HG02943 (cell line): ENCODE data around the gene URM1.

ENCODE experiments used
- ATAC-seq: cut with Tn5 transposase; IDR thresholded peaks from one replicate; pipeline ENCODE4 v1.9.1; 2021; ENCODE audit warnings: mild to moderate bottlenecking, low read depth, moderate library complexity; ENCODE audit not compliant: unreplicated experiment

URM1 gene

DNA sequence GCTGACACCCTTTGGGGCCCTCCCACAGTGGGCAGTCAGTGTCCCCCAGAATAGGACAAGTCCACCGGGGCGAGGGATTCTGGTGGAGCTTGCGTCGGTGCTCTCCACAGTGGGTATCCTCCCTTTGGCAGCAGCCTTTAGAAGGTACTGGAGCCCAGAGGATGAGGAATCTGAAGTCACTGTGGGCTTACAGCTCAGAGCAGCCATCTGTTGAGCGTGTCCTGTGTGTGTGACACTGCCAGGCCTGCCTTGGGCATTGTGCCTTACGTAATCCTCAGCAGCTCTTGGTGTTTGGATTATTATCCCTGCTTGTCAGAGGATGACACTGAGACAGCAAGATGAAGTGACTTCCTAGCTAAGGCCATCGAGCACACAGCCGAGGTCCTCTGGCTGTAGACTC, 12.6 kb downstream of the URM1 start:
- no peak for ATAC-seq

DNA sequence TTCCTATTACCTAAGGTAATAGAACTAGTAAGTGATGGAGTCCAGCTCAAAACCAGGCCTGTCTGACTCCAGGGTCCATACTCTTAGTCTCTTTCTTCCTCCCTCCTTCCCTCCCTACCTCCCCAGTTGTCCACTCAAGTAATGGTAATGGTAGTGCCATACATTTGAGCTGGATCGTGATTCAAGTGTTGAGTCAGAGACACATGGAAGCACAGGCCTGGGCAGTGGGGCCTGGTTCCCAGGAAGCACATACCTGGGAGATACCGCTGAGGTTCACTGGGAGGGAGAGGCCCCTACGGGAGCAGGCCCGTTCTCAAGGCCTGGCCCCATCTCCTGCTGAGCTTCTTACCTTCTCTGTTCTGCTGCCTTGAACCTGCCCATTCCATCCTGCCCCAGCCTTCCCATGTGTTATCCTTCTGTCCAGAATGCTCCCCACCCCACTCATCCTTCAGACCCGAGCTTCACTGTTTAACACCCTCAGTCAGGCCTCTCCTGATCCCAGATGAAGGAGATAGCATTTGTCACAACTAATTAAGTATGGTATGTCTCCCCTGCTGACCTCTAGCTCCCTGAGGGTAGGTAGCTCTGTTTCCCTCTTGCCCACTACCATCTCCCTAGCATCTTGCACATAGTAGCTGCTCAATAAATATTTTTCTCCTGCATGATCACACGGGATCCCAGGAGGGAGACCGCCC, 13.8 kb downstream of the URM1 start:
- no peak for ATAC-seq

DNA sequence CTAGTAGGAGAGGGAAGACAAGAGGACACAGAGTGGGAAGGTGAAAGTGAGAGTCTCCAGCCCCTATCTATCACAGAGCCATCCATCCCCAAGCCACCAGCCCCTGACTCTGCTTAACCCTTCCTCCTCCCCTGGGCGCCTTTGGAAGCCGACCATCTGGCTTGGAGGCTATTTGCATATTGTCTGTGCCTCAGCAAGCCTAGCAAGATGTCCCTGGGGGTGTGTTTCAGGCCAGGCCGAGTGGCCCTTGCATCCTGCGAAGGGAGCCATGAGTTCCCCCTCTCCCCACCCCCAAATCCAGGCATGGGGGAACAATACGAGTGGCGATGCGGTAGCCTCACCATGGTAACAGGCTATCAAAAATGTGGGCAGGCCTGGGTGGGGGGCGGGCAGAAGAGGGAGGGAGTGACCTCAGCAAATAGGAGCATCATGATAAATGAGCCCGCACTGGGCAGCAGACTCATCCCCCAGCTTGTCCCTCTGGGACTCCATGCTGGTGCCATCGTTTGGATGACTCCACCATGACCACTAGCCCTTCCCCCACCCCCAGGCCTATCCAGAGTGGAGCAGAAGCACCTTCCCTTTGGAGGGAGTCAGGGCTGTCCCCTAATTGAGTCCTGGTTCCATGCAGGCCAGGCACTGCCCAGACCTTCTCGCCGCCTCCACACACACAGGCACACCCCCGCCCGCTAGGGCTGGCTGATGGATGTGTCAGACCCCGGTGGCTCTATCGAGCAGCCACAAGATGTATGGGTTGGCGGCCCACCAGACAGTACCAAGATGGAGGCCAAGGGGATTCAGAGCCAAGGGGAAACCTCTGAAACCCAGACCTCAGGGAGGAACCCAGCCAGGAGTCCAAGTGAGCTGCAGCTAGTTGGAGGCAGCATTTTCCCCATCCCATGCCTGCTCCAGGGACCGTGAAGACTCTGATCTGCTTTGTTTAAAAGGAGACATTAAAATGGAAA, 14.6 kb downstream of the URM1 start:
- no peak for ATAC-seq

DNA sequence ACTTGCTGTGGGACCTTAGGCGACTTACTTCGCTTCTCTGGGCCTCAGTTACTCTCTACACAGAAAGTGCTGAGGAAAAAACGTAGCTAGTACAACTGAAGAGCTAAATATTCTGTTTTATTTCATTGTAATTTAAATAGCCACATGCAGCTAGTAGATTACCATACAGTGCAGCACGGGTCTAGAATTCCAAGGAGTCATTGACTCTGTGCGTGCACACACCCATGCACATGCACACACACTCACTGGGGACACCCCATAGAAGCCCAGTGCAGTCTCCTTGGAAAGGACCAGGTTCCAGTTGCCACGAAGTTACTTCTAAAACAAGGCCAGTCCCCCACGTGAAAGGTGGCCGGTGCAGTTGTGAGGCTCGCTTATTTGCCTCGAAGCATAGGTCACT, 17.0 kb downstream of the URM1 start:
- ATAC-seq: no peak

DNA sequence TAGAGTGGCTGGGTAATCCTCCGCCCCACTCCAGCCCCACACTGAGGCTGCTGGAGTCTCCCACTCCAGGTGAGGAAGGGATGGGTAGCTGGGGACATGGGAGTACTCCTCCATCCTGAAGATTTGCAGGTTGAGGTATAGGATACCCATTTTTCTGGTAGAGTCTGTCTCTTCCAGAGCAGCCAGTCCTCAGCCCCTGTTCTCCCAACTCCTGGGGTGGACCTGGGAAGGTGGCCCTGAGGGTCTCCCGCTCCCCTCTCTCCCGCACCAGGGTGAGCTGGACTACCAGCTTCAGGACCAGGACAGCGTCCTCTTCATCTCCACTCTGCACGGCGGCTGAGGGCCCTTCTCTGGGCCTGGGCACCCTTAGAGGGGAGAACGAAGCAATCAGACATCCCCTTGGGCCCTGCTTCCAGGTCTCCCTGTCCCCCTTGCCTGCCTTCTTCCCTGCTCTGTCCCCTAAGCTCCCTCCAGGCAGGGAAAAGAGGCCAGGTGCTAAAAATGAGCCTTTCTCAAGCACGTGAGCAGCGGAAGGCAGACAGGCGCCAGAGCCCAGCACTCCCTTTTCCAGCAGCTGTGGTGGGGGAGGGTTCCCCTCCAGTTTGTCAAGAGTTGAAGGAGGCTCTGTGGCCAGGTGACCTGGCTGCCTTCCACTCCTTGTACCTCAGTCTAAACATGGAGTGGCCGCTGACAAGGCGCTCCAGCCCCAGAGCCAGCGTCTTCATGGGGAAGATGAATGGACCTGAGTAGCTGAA, 18.4 kb downstream of the URM1 start:
- no peak for ATAC-seq

DNA sequence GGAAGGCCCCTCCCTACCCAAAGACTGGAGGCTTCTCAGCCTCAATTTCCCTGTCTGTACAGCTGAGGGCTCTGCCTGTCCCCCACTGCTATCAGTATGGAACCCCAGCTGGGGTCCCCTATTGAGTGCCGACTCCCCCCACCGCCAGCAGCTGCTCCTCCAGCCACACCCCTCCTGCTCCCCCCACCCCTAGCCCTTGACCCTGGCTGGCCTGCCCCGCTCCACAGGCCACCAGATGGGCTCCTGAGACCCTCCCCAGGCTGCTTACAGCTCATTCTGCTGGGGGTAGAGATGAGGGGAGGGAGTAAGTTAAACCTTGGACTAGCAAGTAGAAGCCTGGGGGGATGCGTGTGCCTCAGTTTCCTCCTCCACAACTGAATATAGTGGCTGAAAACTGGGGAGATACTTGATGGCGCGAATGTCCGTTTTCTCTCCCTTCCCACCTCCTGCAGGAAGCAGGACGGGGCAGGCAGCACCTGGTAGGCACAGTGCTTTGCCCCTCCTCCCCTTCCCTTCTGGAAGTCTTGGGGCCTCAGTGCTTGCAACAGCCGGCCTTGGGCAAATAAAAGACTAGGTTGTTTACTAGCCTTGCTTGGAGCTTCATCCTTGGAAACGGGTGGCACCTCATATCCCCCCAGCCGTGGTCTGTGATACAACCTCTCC, 19.1 kb downstream of the URM1 start:
- no peak for ATAC-seq

DNA sequence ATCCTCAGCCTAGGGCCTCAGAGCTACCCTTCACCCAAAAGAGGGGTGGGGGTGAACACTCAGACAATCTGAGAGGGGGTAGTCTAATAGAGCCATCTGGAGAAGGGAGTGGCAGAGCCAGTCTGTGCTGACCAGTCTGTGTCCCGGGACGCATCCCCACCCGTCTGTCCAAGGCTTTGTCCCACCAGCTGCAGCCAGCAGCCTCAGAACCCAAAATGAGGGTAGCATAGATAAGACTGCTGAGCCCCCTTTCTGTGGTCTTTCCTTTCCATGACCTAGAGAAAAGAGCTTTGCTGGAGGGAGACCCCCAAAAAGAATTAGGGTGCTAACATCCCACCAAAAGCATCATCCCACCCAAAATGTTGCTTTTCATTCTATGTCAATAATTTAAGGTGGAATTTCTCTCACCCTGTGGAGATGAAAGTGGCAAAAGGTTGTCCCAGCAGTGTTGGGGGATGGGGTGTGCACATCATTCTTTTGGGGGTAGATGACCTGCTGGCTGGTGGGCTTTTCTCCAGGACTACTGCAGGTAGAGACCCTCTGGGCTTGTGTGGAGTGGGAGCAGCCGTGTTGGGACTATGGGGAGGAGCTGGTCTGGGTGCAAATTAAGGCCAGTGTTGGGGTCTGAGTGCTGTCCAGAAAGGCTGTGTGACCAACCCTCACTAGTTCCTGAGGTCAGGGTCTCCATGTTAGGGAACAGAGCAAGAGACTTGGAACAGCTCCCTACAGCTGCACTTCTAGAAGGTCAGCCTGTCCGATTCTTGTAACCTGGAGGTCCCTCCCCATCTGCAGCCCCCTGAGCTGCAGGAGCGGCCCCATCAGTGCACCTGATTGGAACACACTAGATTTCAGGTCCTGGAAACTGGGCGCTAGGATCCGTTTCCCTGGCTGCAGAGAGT, 19.9 kb downstream of the URM1 start:
- no peak for ATAC-seq

DNA sequence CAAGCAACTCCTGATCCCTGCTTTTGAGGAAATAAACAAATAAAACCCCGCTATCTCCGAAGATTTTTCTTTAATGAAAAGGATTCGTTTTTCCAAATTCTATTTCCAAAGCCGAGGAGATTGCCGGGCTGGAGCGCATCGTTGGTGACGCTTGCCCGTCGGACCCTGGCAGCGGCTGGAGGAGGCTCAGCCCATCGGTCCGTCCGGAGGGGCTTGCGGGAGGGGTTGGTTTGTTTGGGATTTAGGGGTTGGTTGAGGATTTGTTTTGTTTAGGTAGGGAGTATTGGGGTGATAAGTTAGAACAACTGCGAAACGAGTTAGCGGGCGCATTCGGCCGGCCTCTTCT, 20.8 kb downstream of the URM1 start:
- ATAC-seq: no peak

DNA sequence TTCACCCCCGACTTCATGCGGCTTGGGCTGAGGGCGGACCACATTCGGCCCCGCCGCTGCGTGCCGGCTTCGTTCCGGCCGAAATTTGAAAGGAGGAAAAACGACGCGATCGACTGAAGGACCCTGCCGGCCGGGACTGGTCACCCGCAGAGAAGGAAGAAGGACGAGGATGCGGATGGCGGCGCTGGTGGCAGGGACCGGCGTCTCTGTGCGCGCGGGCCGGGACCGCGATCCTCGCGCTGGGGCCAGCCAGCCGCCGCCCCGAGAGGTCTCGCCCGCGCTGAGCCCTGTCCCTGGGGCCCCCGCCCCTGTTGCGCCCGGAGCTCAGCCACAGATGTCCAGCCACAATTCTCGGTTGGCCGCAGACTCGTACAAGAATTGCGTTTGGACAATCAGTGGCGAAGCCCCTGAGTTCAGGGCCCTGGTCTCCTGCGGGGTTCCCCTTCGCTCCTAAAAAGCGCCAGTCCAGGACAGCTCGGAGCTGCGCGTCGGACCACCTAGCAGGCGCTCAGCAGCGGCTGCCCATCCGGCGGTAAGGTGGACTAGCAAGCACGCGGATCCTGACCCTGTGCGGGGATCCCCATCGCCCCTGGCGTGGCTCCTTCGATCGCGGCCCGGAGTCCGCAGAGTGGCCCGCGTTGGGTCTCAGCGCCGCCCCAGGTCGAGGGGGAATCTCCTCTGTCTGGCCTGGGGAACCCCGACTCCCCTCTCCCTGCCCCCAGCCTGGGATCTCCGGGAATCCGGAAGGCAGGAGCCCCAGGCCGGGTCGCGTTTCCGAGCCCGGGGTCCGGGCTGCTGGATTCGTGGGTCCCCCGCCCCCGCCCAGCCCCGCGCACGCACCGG, 21.3 kb downstream of the URM1 start:
- ATAC-seq: no peak

DNA sequence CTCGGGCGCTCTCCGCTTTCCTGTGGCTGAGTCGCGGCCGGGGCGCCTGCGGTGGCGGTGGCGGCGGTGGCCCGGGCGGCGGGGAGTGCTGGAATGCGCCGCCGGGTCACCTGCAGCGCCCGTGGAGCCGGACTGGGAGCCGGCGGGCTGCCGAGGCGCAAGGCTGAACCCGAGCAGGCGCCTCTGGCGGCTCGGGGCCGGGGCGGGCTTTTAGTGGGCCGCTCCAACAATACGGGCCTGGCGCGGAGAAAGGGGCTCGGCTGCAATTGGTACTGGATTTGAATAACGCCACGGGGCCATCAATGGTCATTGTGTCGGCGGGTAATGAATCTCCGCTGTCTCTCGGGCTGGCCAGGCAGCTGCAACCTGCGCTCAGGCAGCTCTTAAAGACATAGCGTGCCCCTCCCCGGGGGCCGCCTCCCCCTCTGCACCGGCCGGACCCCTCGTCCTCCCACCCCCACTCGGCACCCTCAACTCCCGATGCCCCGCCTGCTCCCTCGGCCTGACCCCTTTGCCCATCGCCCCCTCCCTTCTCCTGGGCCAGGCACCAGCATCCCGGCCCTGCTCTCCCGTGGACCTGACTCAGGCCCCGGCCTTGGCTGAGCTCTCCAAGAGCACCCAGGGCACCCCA, 22.1 kb downstream of the URM1 start:
- no peak for ATAC-seq

DNA sequence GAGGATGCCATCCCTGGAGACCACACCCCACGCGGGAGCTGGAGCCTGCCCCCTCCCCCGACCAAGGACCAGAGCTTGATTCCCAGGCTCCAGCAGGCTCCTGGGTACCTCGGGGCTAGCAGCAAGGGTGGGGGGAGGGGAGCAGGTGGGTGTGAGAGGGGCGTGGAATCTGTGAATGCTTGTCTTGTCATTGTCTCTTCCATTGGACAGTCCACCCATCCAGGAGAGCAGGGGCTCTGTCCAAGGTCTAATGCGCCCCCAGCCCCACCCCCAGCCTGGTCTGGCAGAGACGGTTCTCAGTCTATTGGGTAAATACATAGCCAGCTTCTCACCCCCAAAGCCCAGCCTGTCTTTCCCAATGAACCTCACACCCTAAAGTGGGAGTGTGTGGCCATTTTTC, 22.8 kb downstream of the URM1 start:
- ATAC-seq: no peak

DNA sequence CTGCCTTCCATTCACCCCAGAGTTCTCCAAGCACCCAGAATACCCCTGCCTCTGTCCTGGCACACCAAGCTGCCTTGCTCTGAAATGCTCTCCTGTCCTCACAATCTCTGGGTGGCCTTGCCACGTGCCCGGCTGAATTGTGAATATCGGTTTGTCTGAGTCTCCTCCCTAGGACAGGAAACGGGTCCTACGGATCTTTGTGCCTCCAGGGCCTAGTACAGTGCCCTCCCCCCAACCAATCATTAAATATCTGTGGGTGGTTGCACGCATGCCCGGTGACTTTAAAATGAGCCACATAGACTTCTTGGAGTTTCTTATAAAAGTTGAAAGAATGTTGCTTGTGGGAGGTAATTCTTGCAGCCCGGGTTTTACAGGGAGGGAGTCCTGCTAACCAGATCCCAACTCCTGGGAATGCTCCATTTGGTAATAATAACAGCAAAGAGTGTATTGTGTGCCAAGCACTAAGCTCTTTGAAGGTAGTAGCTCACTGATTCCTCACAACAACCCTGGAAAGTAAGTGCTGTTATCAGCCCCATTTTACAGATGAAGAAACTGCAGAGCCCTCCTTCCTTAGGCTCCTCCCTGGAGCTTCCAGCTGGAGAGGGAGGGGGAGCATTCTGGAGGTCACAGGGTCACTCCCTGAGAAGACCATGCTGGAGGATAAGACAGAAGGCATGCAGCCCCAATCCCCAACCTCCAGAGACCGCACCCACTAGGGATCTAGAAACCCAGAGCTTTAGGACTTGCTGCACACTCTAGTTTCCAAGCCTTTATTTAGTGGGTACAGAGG, 23.4 kb downstream of the URM1 start:
- no peak for ATAC-seq

DNA sequence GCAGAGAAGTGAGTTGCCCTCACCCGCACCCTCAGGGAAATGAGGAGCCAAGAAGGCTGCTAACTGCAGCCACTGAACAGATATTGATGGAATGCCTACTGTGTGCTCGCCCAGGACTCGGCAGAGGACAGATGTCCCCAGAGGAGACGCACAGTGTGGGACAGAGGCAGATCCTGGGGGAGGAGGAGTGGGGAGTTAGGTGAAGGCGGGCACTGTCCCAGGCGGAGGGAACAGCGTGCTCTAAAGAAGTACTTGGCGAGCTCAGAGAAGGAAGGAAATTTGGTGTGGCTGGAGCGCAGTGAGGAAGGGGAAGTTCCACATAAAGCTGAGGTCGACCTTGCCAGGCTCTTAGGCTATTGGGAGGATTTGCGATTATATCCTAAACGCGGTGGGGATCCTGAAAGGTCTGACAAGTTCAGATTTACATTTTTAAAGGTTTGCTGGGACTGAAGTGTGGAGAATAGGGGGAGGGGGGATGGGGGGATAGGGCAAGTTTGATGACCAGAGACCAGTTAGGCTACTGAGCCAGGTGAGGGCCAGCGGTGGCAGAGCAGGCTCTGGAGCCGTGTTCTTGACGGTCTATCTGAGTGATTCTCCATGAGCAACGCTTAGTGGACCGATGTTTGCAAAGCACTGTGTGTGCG, 25.9 kb downstream of the URM1 start:
- no peak for ATAC-seq

DNA sequence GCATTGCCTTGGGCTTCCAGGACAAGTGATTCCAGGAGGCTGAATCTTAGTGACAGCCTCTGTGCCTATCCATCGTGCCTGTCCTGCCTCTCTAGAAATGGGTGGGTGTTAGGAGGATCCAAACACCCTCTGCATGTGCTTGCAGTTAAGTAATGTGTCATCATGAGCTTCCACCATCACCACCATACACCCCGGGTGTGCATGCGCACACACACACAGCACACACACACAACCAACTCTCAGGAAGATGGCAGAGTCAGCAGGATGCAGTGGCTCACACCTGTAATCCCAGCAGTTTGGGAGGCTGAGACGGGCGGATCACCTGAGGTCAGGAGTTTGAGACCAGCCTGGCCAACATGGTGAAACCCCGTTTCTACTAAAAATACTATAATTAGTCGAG, 26.7 kb downstream of the URM1 start:
- no peak for ATAC-seq

DNA sequence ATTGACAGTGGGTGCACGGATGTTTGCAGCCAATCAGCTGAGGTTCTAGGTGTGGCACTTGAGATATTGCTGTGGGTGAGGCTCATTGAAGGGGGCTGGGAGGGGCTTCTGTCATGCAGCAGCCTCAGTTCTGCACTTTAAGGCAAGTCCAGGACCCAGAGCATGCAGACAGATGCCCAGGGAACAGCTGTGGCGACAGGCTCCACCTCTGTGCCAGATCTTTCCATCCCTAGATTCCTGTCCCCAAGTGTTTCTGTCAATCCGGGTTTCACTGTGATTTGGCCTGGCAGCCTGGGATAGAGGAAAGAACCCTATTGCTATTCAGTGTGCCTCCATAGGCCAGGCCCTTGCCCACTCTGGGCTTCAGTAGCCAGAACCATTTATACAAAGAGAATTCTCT, 28.7 kb downstream of the URM1 start:
- ATAC-seq: no peak

DNA sequence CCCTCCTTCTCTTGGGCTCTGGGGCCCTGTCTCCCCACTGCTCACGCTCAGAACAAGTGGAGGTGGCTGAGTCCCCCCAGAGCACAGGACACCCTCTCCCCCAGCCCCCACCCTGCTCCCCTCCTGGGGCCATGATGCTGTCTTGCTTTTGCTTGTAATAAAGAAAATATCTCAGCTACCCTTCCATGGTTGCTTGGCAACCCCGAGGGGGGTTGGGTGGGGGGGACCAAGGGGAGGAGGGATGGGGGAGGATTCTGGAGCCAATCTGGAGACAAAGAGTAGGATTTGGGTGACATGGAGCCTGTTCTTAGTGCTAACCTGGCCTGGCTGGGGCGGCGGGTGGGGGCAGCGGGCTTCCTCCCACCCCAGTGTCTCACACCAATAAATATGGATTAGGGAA, 33.4 kb downstream of the URM1 start:
- no peak for ATAC-seq

DNA sequence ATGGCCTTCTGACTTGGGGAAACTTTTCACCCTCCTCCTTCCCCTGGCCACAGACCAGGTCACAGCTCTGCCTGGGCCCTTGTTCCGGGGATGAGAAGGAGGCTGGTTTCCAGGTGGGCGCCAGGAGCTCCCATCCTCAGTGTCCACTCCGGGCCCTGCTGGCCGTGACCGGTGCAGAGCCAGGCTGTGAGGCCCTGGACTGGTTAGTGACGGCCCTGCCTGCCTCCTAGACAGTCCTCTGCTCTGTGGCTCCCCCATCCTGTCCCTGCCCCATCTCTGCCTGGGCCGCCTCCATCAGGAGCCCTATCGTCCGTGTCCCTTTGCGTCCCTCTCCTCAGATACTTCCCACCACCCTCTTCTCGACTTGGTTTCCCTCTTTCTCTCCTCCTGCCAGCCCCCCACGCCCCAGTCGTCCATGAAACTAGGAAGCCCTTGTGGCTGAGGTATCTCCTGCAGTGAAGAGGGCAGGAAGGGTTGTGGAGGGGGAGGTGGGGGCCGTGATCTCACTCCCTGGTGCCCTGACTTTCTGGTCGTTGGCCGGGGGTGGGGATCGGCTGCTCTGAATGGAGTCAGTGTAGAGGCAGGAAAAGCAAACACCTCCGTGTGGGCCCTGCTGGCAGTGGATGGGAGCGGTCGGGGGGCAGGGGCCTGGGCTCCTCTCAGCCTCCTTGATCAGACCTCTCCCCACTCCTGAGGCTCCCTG, 34.1 kb downstream of the URM1 start:
- no peak for ATAC-seq
